GM18873 (cell line): ENCODE results near the gene SLC43A1.
A peak's percentile ranks its signal among the peaks of the same experiment; 100 is the strongest.
"Not testable (repeated sequence)": the region's sequence is repeated elsewhere in the genome, so short reads cannot be mapped to it uniquely, and the experiment has no call there.

Experiments
- ATAC-seq: cut with Tn5 transposase; IDR thresholded peaks from one replicate; pipeline ENCODE4 v1.9.1; 2021; ENCODE audit warnings: mild to moderate bottlenecking, moderate library complexity, moderate number of reproducible peaks; ENCODE audit not compliant: unreplicated experiment, low FRiP score

SLC43A1 gene

DNA sequence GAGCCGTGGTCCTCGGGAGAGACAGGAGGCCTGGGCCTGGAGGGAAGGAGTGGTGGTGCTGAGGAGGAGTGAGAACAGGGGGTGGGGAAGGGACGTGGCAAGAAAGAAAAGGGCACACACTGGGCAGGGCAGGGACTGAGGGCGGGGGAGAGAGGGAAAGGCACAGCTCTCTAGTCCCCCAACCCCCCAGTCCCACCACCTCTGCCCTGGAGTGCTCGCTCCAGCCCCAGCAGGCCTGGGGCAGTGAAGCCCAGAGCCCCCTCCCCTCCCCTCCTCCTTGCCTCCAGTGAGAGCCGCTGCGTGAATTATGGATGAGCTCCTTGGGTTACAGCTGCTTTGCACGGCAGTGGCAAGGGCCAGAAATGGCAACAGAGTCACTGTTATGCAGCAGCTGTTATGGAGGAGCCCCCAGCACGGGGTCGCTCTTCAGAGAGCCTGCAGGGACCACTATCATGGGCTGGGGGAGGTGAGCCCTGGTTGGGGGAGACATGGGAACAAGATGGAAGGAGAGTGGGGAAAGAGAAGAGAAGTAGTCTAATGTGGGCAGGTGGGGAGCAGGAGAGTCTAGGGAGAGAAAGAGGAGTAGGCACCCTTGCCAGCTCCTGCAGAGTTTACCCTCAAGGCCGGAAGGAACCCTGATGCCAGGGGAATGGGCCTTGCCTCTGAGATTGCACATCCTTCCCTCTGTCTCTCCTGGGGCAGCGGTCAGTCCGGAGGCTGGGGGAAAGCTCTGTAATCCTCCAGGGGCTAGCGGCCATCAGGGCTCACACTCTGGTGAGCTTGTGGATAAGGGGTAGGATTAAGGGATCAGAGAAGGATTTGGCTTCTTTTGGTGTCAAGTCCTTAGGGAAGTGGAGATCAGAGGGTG is 51.6 kb downstream of the SLC43A1 start:
- ATAC-seq, result no peak

DNA sequence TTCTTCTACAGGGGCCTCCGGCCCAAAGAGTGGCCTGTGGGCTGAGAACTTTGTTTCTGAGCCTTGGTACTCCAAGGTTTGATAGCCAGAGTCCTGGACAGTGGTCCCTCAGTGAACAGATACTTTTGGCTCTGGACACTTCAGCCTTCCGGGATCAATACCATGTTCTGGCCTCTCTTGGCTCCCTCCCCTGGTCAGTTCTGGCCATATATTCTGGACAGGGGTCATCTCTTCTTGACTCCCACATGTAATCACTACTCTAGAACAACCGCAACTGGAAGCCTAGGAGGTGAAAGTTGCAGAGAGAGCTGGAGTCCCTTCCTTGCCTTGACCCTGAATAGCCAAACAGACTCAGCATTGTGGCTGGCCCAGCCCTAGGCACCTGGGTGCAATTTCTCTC is 52.9 kb downstream of the SLC43A1 start:
- ATAC-seq, result no peak

DNA sequence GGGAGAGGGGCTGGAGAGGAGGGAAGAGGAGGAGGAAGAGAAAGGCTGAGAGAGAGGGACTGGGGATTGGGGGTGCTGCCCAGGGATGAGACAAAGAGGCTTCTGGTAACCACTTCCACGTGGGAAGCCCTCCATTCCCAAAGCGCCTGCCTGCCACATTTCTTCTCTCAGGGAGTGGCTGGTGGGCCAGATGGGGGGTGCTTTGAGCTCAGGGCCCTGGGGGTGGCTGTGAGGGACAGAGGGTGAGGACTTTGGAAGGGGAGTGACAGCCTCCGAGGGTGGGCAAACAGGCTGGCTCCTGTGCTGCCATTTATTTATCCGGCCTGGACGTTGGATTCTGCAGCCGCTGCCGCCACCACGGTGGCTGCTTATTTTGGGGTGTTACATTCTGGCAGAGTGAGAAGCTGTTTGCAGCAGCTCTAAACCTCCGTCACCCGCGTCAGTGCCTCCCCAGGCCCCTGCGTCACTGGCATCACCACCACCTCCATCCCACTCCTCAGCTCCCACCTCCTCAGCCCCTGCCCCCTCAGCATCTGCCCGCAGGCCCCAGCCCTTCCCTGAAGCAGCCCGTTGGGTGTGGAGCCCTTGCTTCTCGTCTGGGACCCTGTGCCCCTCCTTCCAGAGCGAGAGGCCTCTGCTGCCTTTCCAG is 53.5 kb downstream of the SLC43A1 start:
- no peak for ATAC-seq

DNA sequence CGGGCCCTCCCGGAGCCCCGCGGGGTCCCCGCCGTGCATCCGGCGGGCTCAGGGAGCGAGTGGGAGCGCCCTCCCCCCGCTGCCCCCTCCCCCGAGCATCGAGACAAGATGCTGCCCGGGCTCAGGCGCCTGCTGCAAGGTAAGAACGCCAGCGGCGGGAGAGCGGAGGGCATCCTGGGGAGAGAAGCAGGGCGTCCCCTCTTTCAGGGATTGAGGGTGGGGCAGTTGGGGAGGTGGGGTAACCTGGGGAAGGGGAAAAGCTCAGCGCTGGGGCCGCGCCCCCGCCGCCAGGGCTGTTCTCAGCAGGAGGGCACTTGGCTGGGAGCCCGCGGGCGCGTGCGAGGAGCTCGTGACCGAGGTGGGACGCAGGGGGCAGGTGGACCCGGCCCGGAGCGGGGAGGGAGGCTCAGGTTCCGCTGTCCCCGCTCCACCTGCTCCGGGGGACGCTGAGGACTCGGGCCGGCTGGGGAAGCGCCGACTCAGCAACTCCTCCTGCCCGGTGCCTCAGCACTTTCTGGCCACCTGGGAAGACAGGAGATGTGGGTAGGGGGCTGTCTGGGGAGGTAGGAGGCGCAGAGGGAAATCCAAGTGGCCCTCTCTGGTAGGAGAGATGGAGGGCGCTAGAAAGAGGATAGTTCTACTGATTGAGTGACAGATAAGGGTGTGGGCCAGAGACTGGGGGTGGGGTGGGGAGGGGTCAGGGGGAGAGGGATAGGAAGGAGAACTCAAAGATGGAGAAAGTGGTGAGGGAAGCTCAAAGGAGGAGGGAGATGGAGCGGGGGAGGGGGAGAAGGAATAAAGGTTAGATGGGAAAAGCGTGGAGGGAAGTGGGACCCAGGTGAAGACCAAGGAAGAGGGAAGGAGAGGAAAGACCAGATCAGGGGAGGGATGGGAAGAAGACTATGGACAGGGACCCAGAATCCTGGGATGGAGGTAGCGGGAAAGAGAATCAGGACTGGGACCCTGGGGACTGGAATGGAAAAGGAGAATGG is 54.4 kb downstream of the SLC43A1 start:
- ATAC-seq, result no peak

DNA sequence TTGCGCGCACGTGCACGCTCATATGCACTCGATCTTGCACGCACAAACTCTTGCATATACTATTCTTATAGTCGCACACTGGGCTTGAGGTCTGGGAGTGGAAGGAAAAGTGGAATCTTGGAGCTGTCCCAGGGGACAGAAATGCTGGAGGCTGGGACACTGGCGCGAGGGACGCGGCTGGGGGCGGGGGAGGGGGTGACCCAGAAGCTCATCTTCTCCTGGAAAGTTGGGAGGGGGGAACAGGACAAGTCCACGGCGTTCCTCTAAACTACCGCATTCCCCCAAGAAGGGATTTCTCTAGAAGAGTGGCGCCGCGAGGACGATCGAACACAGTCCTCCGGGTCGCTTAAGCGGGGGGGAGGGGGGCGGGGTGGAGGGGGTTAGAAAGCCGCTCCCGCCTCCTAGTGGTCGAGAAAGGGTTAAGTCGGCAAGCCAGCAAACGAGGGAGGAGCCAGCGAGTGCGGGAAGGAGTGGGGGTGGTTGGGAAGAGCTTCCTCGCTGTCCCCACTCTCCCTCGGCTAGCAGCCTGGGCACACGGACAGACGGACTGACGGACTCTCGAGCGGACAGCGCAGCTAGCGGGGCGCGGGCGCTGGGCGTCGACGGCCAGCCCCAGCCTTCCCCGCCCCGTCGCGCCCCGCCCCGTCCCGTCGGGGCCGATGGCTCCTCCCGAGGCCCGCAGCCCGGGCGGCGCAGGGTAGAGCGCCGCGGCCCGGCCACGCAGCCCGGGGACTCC is 55.3 kb downstream of the SLC43A1 start, which contains the start of gene RTN4RL2:
TSS of gene RTN4RL2 (plus strand) at position 507 of the 736 bp plus-strand sequence. CDS start 338 bp downstream, outside the sequence.
- no peak for ATAC-seq

DNA sequence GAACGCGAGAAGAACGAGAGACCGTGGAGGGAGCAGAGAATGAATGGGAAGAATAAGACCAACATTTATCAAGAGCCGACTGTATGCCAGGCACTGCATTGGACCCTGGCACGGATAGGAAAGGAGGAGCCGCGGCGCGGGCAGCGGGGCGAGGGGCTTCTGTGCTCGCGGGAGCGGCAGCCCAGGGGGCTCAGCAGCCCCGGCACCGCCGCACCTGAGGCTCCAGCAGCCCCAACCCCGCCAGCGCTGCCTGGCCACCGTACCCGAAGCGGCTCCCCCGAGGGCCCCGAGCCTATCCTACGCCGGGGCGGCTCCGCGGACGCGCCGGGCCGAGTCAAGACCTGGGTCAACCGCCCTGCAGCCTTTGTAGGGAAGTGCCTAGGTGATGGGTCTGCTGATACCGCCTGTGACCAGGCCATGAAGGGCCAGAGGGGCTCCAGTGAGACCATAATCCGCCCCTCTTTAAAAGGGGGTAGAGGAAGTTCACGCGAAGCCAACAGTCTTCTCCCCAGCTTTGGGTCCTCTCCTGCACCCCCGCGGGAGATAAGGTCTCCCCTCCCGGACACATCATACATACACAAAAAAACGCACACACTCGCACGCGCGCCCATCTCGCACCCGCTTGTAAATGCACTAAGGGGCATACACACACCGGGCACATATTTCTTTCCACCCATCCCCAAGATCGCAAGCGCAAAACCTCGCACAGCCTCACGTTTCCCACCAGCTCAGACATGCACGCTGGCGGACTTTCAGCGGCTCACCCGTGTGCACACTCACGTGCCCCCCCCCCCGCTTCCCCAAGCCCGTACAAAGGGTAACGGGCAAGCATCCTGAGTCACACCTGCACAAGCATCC is 56.1 kb downstream of the SLC43A1 start:
- no peak for ATAC-seq

DNA sequence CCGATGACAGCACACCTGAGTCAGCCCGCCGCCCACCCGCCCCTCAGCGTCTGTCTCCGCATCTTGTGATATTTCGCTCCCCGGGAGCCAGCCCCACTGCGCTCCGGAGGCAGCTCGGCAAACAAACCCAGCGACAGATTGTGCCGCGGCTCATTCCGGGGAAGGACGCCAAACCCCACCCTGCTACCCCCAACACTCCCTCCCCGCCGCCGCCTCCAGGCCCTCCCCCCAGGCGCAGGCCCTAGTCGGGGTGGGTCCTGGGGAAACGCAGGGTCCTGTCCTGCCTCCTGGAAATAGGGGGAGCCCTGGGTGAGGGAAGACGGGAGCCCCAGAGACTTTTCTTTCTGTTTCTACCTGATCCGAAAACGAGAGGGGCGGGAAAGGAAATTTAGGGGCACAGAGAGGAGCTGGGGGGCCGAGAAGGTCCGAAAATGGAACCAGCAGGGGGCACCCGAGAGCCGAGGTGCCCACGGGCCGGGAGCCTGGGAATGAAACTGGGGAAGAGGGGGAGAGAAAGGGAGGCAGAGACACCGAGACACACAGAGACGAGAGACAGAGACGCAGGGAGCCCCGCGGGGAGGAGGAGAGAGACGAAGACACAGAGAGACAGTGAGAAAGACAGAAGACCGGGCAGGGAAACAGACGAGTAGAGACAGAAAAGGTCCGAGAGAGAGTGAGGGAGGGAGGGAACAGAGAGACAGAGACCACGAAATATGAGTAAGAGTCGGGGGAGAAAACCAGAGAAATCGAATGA is 56.9 kb downstream of the SLC43A1 start:
- no peak for ATAC-seq

DNA sequence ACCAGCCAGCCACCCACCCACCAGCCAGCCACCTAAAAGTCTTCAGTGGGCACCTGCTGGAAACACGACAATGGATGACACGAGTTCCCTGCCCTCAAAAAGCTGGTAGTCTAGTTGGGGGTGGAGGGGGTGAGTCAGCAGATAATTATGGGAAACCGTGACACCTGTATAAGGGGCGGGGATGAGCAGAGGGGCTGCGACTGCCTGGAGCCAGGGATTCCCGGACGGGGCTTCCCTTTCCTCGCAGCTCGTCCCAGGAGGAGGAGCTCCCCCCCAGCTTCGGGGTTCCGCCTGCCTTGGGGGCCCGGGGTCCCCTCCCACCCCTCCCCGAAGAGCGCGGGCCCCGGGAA is 57.5 kb downstream of the SLC43A1 start:
- no peak for ATAC-seq

DNA sequence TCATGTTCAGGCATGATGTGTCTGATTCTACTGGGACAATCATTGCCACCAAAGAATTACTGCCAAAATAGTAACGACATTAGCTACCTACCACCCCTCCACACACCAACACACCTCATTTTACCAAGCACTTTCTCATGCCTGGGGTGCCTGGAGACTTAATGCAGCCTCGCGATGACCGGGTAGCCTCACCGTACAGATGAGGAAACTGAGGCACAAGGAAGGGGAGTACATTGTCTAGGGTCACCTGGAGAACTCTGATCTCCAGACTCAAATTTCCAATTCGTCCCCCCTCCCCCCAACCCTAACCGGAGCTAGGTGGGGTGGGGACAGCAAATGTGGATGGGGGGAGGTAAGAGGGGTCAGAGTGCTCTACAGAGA is 57.9 kb downstream of the SLC43A1 start:
- ATAC-seq, result peak; percentile 12

DNA sequence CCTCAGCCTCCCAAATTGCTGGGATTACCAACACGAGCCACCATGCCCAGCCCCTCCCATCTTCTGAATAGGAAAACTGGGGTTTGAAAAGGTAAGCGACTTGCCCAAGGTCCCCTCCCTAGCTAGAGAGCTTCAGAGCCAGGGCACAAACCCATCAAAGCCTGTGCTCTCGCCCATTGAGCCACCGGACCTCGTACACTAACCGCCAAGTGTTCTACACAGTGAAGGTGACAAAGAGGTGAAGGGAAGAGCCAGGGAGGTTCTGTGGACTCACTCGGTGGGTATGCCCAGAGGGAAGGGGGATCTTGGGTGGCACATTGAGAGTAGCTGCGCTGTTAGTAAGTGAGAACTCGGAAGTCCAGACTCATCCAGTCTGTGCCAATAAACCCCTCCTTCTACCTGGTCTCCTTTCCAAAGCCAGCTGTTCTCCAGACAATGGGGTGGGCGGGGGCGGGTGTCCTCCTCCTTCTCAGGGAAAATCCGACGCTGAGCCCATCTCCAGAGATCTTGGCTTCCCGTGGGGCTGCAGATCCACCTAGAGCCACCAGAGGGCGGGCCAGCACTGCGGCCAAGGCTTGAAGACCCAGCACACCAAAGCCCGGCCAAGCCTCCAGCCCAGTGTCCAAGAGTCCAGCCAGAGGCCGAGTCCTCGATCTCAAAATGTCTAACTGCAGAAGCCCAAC is 58.4 kb downstream of the SLC43A1 start:
- ATAC-seq, result peak; percentile 58

DNA sequence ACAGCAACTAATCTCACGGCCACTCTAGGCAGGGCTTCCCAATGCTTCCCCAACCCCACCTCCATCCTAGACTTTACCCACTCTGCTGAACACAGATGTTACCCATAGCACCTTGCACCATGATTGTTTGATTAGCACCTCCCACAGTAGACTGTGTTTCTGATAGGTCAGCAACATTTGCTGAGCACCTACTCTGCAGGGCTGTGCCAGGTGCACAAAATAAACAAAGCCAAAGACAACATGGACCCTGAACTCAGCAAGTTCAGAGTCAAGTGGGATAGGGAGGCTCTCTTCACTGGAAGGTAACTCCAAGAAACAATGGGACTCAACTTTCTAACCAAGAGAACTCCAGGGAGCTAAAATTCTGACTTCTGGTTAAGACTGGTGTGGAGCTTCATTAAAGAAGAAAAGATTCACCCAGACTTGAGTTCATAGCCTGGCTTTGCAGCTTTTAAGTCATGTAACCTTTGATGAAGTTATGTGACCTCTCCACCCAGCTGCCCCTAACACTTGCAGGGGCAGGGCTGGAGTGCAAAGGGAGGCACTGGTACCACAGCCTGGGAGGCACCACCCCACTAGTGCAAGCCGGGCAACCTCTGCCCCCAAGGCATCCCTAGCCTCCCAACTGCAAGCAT is 61.8 kb downstream of the SLC43A1 start:
- ATAC-seq, result no peak

DNA sequence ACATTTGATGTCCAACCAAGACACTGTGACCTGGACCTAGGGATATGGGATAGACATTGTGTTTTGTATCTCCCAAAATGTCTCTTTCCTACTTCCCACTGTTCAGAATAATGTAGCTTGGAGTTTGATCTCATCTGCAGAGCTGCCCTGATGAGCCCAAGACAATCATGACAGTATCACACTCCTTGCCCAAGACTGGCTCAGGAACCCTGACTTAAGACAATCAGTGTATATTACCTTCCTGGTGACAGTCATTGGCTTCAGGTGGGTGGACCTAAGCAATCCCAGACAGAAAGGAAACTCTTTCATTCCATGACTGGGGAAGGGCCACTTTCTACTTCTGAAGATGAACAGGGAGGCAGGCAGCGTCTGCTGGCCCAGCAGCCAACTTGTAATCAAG is 69.4 kb downstream of the SLC43A1 start:
- no peak for ATAC-seq

DNA sequence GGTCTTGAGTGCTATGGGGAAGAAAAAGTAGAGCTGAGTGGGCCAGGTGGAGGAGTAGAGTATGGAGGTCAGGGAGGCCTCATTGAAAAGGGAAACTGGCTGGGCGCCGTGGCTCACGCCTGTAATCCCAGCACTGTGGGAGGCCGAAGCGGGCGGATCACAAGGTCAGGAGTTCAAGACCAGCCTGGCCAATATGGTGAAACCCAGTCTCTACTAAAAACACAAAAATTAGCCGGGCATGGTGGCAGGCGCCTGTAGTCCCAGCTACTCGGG is 70.4 kb downstream of the SLC43A1 start:
- ATAC-seq, result not testable (repeated sequence)

DNA sequence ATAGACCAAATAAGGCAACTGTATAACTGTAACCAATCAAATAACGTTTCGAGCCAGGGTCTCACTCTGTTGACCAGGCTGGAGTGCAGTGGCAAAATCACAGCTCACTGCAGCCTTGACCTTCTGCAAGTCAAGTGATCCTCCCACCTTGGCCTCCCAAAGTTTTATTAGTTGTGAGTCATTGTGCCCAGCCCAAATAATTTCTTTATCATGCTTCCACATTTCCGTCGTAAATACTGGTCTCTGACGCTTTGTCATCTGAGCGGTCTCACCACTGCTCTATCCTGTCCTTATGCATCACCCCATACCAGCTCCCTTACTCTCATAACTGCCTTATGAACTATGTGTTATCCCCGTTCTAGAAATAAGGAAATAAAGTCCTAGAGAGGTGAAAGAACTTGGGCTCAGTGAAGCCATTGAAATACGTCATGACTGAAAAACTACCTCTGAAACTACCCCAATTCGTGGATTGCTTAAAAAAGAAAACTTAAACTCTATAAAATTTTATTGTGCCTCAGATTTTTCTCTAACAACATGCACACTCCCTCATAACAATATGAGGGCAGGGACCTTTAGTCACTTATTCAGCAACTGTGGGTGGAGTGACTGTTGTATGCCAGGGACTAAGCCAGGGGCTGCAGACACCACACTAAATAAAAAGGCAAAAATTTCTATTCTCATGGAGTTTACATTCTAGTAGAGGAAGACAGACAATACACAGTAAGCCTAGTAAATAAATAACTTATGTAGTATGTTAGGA is 71.0 kb downstream of the SLC43A1 start:
- ATAC-seq, result no peak

DNA sequence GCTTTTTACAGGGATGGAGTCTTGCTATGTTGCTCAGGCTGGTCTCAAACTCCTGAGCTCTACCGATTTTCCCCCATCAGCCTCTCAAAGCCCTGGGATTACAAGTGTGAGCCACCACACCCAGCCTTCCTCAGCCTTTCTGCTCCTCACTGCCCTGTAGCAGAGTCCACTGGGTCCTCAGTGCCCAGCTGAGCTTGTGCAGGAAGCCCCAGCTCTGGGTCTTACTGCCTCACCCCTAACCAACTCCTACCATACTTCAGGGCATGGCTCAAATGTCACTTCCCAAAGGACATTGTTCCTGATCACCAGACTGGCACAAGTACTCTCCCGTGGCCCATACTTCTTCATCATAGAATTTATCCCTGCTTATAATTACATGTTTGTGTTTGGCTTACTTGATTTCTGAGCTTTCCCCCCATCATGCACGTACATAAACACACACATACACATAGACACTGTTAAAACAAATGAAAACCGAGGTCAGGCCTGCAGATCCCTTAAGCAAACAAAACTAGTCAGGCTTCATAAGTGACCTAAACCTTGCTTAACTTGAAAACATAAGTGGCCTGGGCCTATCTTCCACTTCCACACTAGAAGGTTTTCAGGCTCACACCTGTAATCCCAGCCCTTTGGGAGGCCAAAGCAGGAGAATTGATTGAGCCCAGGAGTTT is 74.6 kb downstream of the SLC43A1 start:
- ATAC-seq, result no peak

DNA sequence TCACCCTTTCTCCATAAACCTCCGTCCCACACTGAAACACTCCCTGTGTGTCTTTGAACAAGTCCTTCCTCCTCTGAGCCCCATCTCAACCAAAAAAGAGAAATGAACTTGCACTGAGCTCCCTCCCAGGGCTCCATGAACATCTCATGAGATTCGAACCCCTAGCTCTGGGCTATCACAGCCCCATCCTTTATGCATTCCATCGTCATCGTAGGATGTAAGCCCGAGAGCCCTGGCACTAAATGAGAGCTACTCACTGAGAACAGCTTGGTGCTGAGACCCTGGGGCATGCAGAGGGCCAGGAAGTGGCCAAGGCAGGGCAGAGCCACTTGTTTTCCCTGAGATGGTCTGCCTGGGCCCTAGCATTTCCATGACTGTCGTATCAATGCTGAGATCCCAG is 75.7 kb downstream of the SLC43A1 start:
- ATAC-seq, result no peak
